ENCODE data around the gene PER3. TPM values are rescaled to one million over a fixed set of nuclear protein-coding genes. Genes with fewer than 3 reads are reported as not detected.

The PER3 gene
- total and polyA plus RNA-seq, 2 of the 13 experiments (the other 11 are each of a cell fraction or from before 2014, with no cell fraction given) = 3.0 to 6.0 TPM

DNA sequence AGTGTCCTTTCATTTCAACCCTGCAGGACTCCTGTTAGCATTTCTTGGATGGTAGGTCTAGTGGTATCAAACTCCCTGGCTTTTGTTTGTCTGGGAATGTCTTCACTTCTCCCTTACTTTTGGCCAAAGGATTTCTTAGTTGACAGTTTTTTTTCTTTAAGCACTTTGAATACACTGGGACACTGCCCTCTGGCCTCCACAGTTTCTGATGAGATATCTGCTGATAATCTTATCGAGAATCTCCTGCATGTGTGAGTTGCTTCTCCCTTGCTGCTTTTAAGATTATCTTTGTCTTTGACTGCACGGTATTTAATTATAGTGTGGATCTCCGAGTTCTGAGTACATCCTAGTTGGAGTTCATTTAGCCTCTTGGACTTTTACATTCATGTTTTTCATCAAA lies 55.4 kb downstream of the PER3 start (continued):
- TF ChIP-seq, protein P1, sequence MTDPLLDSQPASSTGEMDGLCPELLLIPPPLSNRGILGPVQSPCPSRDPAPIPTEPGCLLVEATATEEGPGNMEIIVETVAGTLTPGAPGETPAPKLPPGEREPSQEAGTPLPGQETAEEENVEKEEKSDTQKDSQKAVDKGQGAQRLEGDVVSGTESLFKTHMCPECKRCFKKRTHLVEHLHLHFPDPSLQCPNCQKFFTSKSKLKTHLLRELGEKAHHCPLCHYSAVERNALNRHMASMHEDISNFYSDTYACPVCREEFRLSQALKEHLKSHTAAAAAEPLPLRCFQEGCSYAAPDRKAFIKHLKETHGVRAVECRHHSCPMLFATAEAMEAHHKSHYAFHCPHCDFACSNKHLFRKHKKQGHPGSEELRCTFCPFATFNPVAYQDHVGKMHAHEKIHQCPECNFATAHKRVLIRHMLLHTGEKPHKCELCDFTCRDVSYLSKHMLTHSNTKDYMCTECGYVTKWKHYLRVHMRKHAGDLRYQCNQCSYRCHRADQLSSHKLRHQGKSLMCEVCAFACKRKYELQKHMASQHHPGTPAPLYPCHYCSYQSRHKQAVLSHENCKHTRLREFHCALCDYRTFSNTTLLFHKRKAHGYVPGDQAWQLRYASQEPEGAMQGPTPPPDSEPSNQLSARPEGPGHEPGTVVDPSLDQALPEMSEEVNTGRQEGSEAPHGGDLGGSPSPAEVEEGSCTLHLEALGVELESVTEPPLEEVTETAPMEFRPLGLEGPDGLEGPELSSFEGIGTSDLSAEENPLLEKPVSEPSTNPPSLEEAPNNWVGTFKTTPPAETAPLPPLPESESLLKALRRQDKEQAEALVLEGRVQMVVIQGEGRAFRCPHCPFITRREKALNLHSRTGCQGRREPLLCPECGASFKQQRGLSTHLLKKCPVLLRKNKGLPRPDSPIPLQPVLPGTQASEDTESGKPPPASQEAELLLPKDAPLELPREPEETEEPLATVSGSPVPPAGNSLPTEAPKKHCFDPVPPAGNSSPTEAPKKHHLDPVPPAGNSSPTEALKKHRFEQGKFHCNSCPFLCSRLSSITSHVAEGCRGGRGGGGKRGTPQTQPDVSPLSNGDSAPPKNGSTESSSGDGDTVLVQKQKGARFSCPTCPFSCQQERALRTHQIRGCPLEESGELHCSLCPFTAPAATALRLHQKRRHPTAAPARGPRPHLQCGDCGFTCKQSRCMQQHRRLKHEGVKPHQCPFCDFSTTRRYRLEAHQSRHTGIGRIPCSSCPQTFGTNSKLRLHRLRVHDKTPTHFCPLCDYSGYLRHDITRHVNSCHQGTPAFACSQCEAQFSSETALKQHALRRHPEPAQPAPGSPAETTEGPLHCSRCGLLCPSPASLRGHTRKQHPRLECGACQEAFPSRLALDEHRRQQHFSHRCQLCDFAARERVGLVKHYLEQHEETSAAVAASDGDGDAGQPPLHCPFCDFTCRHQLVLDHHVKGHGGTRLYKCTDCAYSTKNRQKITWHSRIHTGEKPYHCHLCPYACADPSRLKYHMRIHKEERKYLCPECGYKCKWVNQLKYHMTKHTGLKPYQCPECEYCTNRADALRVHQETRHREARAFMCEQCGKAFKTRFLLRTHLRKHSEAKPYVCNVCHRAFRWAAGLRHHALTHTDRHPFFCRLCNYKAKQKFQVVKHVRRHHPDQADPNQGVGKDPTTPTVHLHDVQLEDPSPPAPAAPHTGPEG (CRISPR knock-in tag; IDR thresholded peaks at IDR 0.05) = no peak
- TF ChIP-seq SP5 (CRISPR knock-in tag; IDR thresholded peaks at IDR 0.05; ENCODE audit: borderline replicate concordance, low read depth) = no peak
- TF ChIP-seq ZNF747 (CRISPR knock-in tag; IDR thresholded peaks at IDR 0.05; ENCODE audit: borderline replicate concordance) = no peak
- TF ChIP-seq KLF16 (CRISPR knock-in tag; IDR thresholded peaks at IDR 0.05) = no peak
- TF ChIP-seq, protein P2, sequence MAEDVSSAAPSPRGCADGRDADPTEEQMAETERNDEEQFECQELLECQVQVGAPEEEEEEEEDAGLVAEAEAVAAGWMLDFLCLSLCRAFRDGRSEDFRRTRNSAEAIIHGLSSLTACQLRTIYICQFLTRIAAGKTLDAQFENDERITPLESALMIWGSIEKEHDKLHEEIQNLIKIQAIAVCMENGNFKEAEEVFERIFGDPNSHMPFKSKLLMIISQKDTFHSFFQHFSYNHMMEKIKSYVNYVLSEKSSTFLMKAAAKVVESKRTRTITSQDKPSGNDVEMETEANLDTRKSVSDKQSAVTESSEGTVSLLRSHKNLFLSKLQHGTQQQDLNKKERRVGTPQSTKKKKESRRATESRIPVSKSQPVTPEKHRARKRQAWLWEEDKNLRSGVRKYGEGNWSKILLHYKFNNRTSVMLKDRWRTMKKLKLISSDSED (CRISPR knock-in tag; IDR thresholded peaks at IDR 0.05) = no peak
- TF ChIP-seq, protein P3, sequence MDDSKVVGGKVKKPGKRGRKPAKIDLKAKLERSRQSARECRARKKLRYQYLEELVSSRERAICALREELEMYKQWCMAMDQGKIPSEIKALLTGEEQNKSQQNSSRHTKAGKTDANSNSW (CRISPR knock-in tag; IDR thresholded peaks at IDR 0.05; ENCODE audit: borderline replicate concordance) = no peak
- TF ChIP-seq, protein P4, sequence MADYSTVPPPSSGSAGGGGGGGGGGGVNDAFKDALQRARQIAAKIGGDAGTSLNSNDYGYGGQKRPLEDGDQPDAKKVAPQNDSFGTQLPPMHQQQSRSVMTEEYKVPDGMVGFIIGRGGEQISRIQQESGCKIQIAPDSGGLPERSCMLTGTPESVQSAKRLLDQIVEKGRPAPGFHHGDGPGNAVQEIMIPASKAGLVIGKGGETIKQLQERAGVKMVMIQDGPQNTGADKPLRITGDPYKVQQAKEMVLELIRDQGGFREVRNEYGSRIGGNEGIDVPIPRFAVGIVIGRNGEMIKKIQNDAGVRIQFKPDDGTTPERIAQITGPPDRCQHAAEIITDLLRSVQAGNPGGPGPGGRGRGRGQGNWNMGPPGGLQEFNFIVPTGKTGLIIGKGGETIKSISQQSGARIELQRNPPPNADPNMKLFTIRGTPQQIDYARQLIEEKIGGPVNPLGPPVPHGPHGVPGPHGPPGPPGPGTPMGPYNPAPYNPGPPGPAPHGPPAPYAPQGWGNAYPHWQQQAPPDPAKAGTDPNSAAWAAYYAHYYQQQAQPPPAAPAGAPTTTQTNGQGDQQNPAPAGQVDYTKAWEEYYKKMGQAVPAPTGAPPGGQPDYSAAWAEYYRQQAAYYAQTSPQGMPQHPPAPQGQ (CRISPR knock-in tag; IDR thresholded peaks at IDR 0.05; ENCODE audit: borderline replicate concordance) = no peak
- no peak for TF ChIP-seq SMAD9 (CRISPR knock-in tag; IDR thresholded peaks at IDR 0.05)
- TF ChIP-seq ZFP41 (CRISPR knock-in tag; IDR thresholded peaks at IDR 0.05; ENCODE audit: borderline replicate concordance) = no peak
- TF ChIP-seq, protein P5, sequence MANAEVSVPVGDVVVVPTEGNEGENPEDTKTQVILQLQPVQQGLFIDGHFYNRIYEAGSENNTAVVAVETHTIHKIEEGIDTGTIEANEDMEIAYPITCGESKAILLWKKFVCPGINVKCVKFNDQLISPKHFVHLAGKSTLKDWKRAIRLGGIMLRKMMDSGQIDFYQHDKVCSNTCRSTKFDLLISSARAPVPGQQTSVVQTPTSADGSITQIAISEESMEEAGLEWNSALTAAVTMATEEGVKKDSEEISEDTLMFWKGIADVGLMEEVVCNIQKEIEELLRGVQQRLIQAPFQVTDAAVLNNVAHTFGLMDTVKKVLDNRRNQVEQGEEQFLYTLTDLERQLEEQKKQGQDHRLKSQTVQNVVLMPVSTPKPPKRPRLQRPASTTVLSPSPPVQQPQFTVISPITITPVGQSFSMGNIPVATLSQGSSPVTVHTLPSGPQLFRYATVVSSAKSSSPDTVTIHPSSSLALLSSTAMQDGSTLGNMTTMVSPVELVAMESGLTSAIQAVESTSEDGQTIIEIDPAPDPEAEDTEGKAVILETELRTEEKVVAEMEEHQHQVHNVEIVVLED (CRISPR knock-in tag; IDR thresholded peaks at IDR 0.05; ENCODE audit: borderline replicate concordance) = no peak
- no peak for TF ChIP-seq DR1 (CRISPR knock-in tag; IDR thresholded peaks at IDR 0.05)
- TF ChIP-seq, protein P6, sequence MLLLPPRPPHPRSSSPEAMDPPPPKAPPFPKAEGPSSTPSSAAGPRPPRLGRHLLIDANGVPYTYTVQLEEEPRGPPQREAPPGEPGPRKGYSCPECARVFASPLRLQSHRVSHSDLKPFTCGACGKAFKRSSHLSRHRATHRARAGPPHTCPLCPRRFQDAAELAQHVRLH (CRISPR knock-in tag; IDR thresholded peaks at IDR 0.05; ENCODE audit: borderline replicate concordance, low read depth) = no peak
- TF ChIP-seq ZNF773 (CRISPR knock-in tag; IDR thresholded peaks at IDR 0.05; ENCODE audit: borderline replicate concordance) = no peak
- TF ChIP-seq SP140L (CRISPR knock-in tag; IDR thresholded peaks at IDR 0.05; ENCODE audit: borderline replicate concordance) = no peak
